ENCODE results near the gene LCE1E. TPM values are rescaled to one million over a fixed set of nuclear protein-coding genes. Genes with fewer than 3 reads are reported as not detected.

The LCE1E gene, protein sequence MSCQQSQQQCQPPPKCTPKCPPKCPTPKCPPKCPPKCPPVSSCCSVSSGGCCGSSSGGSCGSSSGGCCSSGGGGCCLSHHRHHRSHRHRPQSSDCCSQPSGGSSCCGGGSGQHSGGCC
- total RNA-seq (2022; extraction: Qiagen RNA extraction) = 0.18 TPM in 1 of 5 replicates, not detected in the others

DNA sequence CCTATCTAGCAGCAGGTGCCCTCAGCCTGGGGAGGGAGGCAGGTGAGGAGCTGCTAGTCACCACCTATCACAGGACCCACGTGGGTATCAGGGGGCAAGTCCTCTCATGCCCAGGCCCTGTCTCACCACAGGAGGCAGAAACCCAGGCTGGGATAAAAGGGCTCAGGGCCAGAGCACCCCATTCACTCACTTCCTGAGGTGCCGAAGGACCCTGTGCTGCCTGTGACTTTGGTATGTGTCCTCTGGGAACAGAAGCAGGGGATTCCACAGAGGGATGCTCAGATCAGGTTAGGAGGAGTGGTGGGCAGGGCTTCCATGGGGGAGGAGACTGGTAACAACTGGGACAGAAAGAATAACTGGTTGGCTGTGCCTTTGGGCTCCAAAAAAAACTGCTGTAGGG, at the start of gene LCE1E:
TSS of gene LCE1E (plus strand) at position 181 of the 400 bp plus-strand sequence. CDS start 1,043 bp downstream, outside the sequence.

DNA sequence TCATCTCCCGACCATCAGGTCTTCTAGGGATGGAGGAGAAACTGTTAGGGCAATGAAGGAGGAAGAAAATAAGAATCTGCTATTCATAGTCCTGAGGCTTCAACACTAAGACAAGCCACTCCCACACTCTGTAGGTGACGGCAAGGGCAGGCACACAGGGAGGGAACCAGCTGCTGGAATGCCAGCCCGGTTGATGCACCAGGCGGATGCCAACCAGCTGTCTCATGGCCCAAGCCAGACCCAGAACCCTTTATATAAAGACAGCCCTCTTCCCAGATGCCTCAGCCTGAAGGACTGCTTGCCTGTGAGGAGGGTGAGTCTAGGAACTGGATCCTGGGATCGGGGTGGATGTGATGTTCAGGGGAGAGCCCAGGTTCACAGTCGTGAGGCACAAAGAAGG, 28.3 kb upstream of the LCE1E start, which contains the start of gene KPRP:
TSS of gene KPRP (plus strand) at position 279 of the 400 bp plus-strand sequence. CDS start 1,564 bp downstream, outside the sequence.

DNA sequence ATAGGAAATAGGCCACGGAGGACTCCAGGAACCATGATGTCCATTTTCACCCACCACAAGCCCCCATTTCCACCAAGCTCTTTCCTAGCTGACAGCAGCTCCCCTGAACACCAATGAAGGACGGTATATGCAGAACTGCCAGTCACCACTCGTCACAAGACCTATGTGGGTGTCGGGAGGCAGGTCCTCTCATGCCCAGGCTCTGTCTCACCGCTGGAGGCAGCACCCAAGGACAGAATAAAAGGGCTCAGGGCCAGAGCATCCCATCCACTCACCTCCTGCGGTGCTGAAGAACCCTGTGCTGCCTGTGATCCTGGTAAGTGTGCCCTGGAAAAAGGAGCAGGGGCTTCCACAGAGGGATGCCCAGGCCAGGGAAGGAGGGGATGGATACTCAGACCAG, 11.2 kb upstream of the LCE1E start, which contains the start of gene LCE1F:
TSS of gene LCE1F (plus strand) at position 266 of the 400 bp plus-strand sequence. CDS start 1,232 bp downstream, outside the sequence.

DNA sequence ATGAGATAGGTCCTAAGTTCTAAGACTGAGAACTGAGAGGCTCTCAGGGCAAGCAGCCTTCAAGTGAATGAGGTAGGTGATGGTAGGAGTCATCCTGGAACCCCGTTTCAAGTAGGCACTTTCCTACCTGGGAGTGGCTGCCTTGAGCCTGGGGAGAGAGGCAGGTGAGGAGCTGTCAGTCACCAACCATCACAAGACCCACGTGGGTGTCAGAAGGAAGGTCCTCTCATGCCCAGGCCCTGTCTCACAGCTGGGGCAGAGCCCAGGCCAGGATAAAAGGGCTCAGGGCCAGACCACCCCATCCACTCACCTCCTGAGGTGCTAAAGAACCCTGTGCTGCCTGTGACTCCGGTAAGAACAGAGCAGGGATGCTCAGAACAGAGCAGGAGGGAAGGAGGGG, 10.4 kb downstream of the LCE1E start, which contains the start of gene LCE1D:
TSS of gene LCE1D (plus strand) at position 301 of the 400 bp plus-strand sequence. CDS start 1,074 bp downstream, outside the sequence.

DNA sequence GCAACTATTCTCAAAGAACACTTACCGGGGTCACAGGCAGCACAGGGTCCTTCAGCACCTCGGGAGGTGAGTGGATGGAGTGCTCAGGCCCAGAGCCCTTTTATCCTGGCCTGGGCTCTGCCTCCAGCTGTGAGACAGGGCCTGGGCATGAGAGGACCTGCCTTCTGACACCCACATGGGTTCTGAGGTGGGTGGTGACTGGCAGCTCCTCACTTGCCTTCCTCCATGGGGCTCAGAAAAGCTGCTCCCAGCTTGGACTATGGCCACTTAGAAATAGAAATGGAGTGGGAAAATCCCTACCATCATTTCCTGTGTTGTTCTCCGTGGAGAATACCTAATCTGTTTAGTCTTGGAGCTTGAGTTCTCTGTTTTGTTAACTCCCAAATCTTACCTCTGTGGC, 20.5 kb downstream of the LCE1E start, which contains the start of gene LCE1C:
TSS of gene LCE1C (minus strand) at position 76 of the 400 bp plus-strand sequence. CDS start 1,173 bp downstream, outside the sequence.

DNA sequence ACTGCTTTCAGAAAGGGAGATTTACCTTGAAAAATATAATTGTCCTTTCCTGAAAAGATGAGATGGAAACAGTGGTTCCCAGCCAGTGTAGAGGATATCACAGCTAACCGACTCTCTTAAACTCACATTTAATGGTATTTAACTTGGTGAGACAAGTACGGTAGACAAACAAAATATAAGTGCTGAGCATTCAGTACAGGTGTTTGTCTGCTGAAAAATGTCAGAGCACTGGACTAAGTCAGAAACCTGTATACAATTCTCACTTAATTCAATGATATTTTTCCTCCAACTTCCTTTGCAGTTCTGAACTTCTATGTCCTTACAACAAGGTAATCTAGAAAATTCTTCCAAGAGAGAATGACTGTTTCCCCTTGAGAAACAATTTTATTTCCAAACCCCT, 25.6 kb downstream of the LCE1E start, which contains the start of gene LCE1B:
TSS of gene LCE1B (plus strand) at position 301 of the 400 bp plus-strand sequence. CDS start 476 bp downstream, outside the sequence.

DNA sequence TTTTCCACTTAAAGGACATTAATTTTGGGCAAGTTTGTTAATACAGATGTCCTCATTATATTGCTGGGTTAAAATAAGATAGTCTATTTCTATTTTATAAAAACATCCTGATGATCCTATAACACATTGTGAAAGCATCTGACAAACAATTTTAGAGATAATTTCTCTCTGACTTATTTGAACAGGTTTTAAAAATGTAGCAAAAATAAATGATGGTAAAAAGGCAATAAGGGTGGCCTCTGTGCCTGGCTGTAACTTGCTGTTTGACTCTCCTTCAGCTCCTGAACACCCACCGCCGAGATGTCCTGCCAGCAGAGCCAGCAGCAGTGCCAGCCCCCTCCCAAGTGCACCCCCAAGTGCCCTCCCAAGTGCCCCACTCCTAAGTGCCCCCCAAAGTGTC, 41.1 kb downstream of the LCE1E start, which contains the start of gene LCE1A:
TSS of gene LCE1A (plus strand) at position 301 of the 400 bp plus-strand sequence. CDS start at position 301, 0 bp downstream.

Other genes starting within 250 kb of the LCE1E start
- gene LCE3E, start 219.5 kb upstream of the LCE1E start, total RNA-seq (2022; extraction: Qiagen RNA extraction) = 0.30 to 0.54 TPM in 2 of 5 replicates, not detected in the others
- gene LCE3D, start 205.7 kb upstream of the LCE1E start, total RNA-seq (2022; extraction: Qiagen RNA extraction) = 1.7 to 2.7 TPM (median 2.3 TPM) in 5 replicates
- not detected in 5 replicates for gene LCE3C, start 186.0 kb upstream of the LCE1E start, total RNA-seq (2022; extraction: Qiagen RNA extraction)
- not detected in 5 replicates for gene LCE3B, start 172.4 kb upstream of the LCE1E start, total RNA-seq (2022; extraction: Qiagen RNA extraction)
- not detected in 5 replicates for gene LCE3A, start 163.2 kb upstream of the LCE1E start, total RNA-seq (2022; extraction: Qiagen RNA extraction)
- not detected in 5 replicates for gene LCE2D, start 122.9 kb upstream of the LCE1E start, total RNA-seq (2022; extraction: Qiagen RNA extraction)
- gene LCE2C, start 111.0 kb upstream of the LCE1E start, total RNA-seq (2022; extraction: Qiagen RNA extraction) = not detected in 5 replicates
- gene LCE2B, start 100.1 kb upstream of the LCE1E start, total RNA-seq (2022; extraction: Qiagen RNA extraction) = not detected in 5 replicates
- not detected in 5 replicates for gene LCE2A, start 87.9 kb upstream of the LCE1E start, total RNA-seq (2022; extraction: Qiagen RNA extraction)
- gene LCE4A, start 78.1 kb upstream of the LCE1E start, total RNA-seq (2022; extraction: Qiagen RNA extraction) = not detected in 5 replicates
- gene KPRP, start 28.2 kb upstream of the LCE1E start, total RNA-seq (2022; extraction: Qiagen RNA extraction) = not detected in 5 replicates
- not detected in 5 replicates for gene LCE1F, start 11.1 kb upstream of the LCE1E start, total RNA-seq (2022; extraction: Qiagen RNA extraction)
- not detected in 5 replicates for gene LCE1D, start 10.5 kb downstream of the LCE1E start, total RNA-seq (2022; extraction: Qiagen RNA extraction)
- gene LCE1C, start 20.4 kb downstream of the LCE1E start, total RNA-seq (2022; extraction: Qiagen RNA extraction) = not detected in 5 replicates
- not detected in 5 replicates for gene LCE1B, start 25.7 kb downstream of the LCE1E start, total RNA-seq (2022; extraction: Qiagen RNA extraction)
- not detected in 5 replicates for gene LCE1A, start 41.2 kb downstream of the LCE1E start, total RNA-seq (2022; extraction: Qiagen RNA extraction)
- gene LCE6A, start 56.6 kb downstream of the LCE1E start, total RNA-seq (2022; extraction: Qiagen RNA extraction) = not detected in 5 replicates
- gene LCE7A, start 73.7 kb downstream of the LCE1E start, total RNA-seq (2022; extraction: Qiagen RNA extraction) = not detected in 5 replicates
- not detected in 5 replicates for gene SMCP, start 92.1 kb downstream of the LCE1E start, total RNA-seq (2022; extraction: Qiagen RNA extraction)
- gene IVL, start 122.3 kb downstream of the LCE1E start, total RNA-seq (2022; extraction: Qiagen RNA extraction) = 0.06 to 0.13 TPM (median 0.10 TPM) in 3 of 5 replicates, not detected in the others
- not detected in 5 replicates for gene SPRR5, start 160.9 kb downstream of the LCE1E start, total RNA-seq (2022; extraction: Qiagen RNA extraction)
- not detected in 5 replicates for gene SPRR4, start 184.4 kb downstream of the LCE1E start, total RNA-seq (2022; extraction: Qiagen RNA extraction)
- gene SPRR1A, start 197.8 kb downstream of the LCE1E start, total RNA-seq (2022; extraction: Qiagen RNA extraction) = not detected in 5 replicates
- not detected in 5 replicates for gene SPRR3, start 215.5 kb downstream of the LCE1E start, total RNA-seq (2022; extraction: Qiagen RNA extraction)
- gene SPRR1B, start 244.9 kb downstream of the LCE1E start, total RNA-seq (2022; extraction: Qiagen RNA extraction) = not detected in 5 replicates